HL-60/S4 treated with retinoic acid at 250 ng/mL for 4 days and 3 days (cell line): Measurements from ENCODE around the gene KRT2.

Source experiments
- in situ Hi-C: fragments of 300-500 bp; cut with MboI; formaldehyde crosslinking; loops from 2 replicates; pipeline ENCODE4 v1.7.0; 2022; ENCODE audit warnings: low sequenced_read_pairs

Gene KRT2

GRCh38 chr12:52600941-52601481, 51.0 kb downstream of the KRT2 start, which contains the start of gene KRT72:
KRT72 (minus strand) TSS chr12:52601463; CDS start chr12:52601452, 11 bp downstream.
- in situ Hi-C loops, result no loop called here

- in situ Hi-C loops, result no loop called here
Observed at GRCh38 chr12:52600475-52600874, 51.5 kb downstream of the KRT2 start.

GRCh38 chr12:52600071-52600470, 51.9 kb downstream of the KRT2 start:
- in situ Hi-C loops, result no loop called here

- in situ Hi-C loops, result loop anchor here (25.0 kb wide), 1 partner anchor 388 kb away; no protein-coding TSS in a partner anchor
Observed at GRCh38 chr12:52598966-52599365, 53.0 kb downstream of the KRT2 start.
